Measurements from ENCODE around the gene RTN4RL2.

The RTN4RL2 gene

GRCh38 chr11:57481315-57481714 lies 21.0 kb downstream of the RTN4RL2 start:
- no peak for DNase-seq (ENCODE audit: low read depth)

- DNase-seq (ENCODE audit: low read depth) = no peak
Observed at GRCh38 chr11:57481915-57482781, 21.8 kb downstream of the RTN4RL2 start.

GRCh38 chr11:57482782-57483561 lies 22.6 kb downstream of the RTN4RL2 start:
- no peak for DNase-seq (ENCODE audit: low read depth)

GRCh38 chr11:57483562-57483918 lies 23.2 kb downstream of the RTN4RL2 start:
- DNase-seq (ENCODE audit: low read depth) = no peak

GRCh38 chr11:57484141-57484710 lies 23.9 kb downstream of the RTN4RL2 start:
- DNase-seq (ENCODE audit: low read depth) = no peak

GRCh38 chr11:57485217-57485990 lies 25.1 kb downstream of the RTN4RL2 start:
- no peak for DNase-seq (ENCODE audit: low read depth)

GRCh38 chr11:57487021-57487778 lies 26.9 kb downstream of the RTN4RL2 start:
- no peak for DNase-seq (ENCODE audit: low read depth)

- no peak for DNase-seq (ENCODE audit: low read depth)
Observed at GRCh38 chr11:57487920-57488659, 27.8 kb downstream of the RTN4RL2 start.

- no peak for DNase-seq (ENCODE audit: low read depth)
Observed at GRCh38 chr11:57490456-57491248, 30.3 kb downstream of the RTN4RL2 start.

- DNase-seq (ENCODE audit: low read depth) = no peak
Observed at GRCh38 chr11:57491371-57492061, 31.2 kb downstream of the RTN4RL2 start.

- no peak for DNase-seq (ENCODE audit: low read depth)
Observed at GRCh38 chr11:57493507-57494503, 33.5 kb downstream of the RTN4RL2 start.

- no peak for DNase-seq (ENCODE audit: low read depth)
Observed at GRCh38 chr11:57496109-57496820, 35.9 kb downstream of the RTN4RL2 start.

GRCh38 chr11:57497303-57498247 lies 37.2 kb downstream of the RTN4RL2 start:
- DNase-seq (ENCODE audit: low read depth) = no peak

- DNase-seq (ENCODE audit: low read depth) = no peak
Observed at GRCh38 chr11:57498540-57498939, 38.2 kb downstream of the RTN4RL2 start.

GRCh38 chr11:57499413-57499982 lies 39.2 kb downstream of the RTN4RL2 start:
- DNase-seq (ENCODE audit: low read depth) = peak; percentile 70

GRCh38 chr11:57499983-57500461 lies 39.7 kb downstream of the RTN4RL2 start:
- no peak for DNase-seq (ENCODE audit: low read depth)
